Activated gamma-delta T cell treated with Interleukin-2 at 50 U/mL for 16 hours (primary cell): ENCODE results near the gene PLK2.

Experiments
- DNase-seq: peaks from one replicate; pipeline ENCODE4 v3.0.0-alpha.2; 2020

Gene PLK2

GRCh38 chr5:58447226-58447625 lies 12.7 kb downstream of the PLK2 start:
- DNase-seq = no peak

GRCh38 chr5:58446024-58446423 lies 13.9 kb downstream of the PLK2 start:
- no peak for DNase-seq

GRCh38 chr5:58444805-58445204 lies 15.1 kb downstream of the PLK2 start:
- DNase-seq = no peak

- no peak for DNase-seq
Observed at GRCh38 chr5:58440901-58441460, 18.9 kb downstream of the PLK2 start.

- DNase-seq = no peak
Observed at GRCh38 chr5:58439094-58439644, 20.7 kb downstream of the PLK2 start.

GRCh38 chr5:58437661-58438060 lies 22.2 kb downstream of the PLK2 start:
- DNase-seq = no peak

- DNase-seq = no peak
Observed at GRCh38 chr5:58431832-58432231, 28.1 kb downstream of the PLK2 start.

GRCh38 chr5:58412932-58413331 lies 47.0 kb downstream of the PLK2 start:
- no peak for DNase-seq

GRCh38 chr5:58412081-58412480 lies 47.8 kb downstream of the PLK2 start:
- DNase-seq = no peak

GRCh38 chr5:58411372-58411771 lies 48.5 kb downstream of the PLK2 start:
- no peak for DNase-seq

GRCh38 chr5:58410441-58410840 lies 49.4 kb downstream of the PLK2 start:
- no peak for DNase-seq

- DNase-seq = no peak
Observed at GRCh38 chr5:58407042-58407719, 52.7 kb downstream of the PLK2 start.

GRCh38 chr5:58406394-58406793 lies 53.5 kb downstream of the PLK2 start:
- no peak for DNase-seq

- no peak for DNase-seq
Observed at GRCh38 chr5:58405175-58405574, 54.7 kb downstream of the PLK2 start.

- no peak for DNase-seq
Observed at GRCh38 chr5:58404734-58405133, 55.2 kb downstream of the PLK2 start.
